ENCODE measurements around the gene SEC24D.
"Not testable (repeated sequence)": the region's sequence is repeated elsewhere in the genome, so short reads cannot be mapped to it uniquely, and the experiment has no call there.

Gene SEC24D

DNA sequence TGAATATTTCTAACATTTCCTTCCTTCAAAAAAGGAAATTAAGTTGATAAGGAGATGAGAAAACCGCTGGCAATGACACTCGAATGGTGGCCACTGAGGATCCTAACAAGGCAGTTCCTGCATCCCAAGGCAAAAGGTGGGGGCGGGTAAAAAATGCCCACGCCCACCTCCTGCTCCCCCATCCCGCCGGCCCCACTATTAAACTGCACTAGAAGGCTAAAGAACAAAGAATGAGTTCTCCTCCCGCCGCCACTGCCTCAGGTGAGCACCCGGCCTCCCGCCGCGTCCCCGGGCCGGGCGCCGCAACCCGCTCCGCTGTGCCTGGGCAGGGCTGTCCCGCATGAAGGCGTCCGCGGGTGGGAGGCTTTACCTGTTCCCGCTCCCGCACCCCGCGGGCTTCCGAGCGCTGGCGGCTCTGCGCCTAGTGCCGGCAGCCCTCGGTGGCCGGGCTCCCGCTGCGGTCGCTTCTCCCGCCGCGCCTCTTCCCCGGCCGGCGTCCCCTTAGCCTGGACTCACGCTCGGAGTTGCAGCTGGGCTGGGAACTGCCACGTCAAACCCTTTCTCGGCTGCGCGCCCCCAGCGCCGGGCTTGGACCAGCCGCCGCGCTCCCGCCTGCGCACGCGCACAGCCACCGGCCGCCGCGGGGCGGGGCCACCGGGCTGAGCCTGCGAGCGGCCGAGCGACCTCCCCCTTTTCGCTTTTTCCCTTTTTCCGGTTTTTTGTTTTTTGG is at the start of gene SEC24D:
SEC24D (minus strand) TSS at position 556 of the 730 bp plus-strand sequence. CDS start 2,430 bp downstream, outside the sequence.
- DNase-seq = peak; percentile 77

GRCh38 chr4:118884716-118885115 is 48.8 kb upstream of the SEC24D start:
- DNase-seq = no peak

- DNase-seq = no peak
Observed at GRCh38 chr4:118883861-118884260, 47.9 kb upstream of the SEC24D start.

- DNase-seq = no peak
Observed at GRCh38 chr4:118881512-118882146, 45.7 kb upstream of the SEC24D start.

DNA sequence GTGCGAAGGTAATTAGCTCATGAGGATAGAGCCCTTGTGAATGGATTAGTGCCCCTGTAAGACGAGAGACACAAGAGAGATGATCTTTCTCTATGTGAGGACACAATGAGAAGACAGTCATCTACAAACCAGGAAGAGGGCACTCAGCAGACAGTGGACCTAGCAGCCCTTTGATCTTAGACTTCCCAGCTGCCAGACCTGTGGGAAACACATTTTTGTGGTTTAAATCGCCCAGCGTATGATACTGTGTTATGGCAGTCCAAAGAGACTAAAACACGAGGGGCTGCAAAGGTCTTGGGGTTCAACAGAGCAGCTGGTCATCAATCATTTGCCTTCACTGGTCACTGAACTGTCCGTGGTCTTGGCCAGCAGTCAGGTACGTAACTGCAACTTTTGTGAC is 43.5 kb upstream of the SEC24D start:
- DNase-seq = no peak

- DNase-seq = not testable (repeated sequence)
Observed at GRCh38 chr4:118878507-118878906, 42.6 kb upstream of the SEC24D start.

DNA sequence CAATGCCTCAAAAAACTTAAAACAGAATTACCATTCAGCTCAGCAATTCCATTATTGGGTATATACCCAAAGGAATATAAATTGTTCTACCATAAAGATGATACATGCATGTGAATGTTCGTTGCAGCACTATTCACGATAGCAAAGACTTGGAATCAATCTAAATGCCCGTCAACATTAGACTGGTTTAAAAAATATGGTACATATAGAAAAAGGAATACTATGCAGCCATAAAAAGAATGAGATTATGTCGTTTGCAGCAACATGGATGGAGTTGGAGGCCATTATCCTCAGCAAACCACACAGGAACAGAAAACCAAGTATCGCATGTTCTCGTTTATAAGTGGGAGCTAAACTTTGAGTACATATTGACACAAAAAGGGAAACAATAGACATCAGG is 41.9 kb upstream of the SEC24D start:
- no peak for DNase-seq

DNA sequence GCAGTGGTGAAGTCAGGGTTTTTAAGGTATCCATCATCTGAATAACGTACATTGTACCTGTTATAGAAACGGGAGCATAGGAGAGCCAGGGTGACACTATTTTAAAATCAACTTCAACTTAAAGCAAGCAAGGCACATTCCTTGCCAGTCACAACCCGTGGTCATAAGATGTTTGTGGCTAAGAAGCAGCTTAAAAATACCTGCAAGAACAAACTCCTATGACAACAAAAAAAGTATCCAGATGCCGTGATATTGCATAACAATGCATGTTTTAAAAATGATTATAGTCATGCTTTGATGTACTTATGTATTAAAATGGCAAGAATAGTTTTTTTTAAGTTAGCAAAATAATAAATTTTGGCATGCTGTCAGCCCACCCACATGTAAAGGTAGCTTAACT is 36.3 kb upstream of the SEC24D start:
- no peak for DNase-seq

DNA sequence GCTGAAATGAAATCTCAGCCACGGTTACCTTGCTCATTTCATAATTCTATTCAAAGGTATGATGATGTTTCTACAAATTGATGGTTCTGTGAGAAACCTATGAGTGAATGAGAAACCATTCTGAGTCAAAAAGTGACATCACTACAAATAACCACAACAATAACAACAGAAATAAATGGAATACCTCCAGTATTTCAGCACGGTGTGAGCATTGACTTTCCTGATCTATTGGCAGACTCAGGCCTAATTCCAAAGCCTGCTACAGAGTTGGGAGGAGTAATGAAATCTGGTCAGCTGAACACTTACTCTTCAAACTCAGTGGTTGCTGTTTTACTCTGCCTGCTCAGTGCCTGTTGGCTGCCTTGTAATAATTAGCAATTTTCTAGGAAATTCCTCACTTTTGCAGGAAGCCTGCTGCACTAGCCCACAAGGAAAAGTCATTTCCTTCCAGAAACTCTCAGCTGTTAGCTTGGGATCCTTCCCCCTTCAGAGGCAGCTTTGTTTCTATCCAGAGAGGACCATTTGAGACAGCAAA is 33.9 kb upstream of the SEC24D start:
- DNase-seq = no peak

DNA sequence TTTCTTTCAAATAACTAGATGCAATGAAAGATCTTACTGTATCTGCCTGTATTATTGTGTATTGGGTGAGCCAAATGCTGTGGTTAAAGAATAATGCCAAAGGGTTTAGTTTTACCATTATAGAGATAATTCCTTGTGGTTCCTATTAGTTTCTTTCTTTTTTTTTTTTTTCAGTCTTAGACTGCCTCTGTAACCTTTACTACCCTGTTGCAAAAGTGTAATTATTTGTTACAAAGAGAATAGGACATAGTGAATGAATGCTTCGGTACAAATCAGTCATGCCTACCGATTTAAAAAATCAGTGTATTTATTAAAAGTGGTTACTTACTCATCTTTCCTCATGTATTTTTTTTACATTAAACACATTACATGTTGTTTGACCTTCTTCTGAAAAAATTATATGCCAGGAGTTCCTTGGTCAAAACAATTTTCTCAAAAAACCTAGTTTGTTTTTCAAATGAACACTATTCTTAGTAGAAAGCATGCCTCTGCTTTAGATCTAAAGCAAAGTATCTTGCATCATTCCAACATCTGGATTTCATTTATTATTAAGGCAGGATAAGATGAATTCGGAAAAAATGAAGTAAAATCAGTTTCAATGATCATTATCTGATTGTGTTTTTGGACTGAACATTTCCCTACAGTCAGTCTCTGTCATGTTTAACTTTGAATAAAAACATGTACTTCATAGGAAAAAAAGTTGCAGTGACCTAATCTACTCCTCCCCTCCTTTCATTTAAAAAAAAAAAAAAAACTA is 31.6 kb upstream of the SEC24D start:
- DNase-seq = no peak

- DNase-seq = no peak
Observed at GRCh38 chr4:118866442-118866841, 30.5 kb upstream of the SEC24D start.

DNA sequence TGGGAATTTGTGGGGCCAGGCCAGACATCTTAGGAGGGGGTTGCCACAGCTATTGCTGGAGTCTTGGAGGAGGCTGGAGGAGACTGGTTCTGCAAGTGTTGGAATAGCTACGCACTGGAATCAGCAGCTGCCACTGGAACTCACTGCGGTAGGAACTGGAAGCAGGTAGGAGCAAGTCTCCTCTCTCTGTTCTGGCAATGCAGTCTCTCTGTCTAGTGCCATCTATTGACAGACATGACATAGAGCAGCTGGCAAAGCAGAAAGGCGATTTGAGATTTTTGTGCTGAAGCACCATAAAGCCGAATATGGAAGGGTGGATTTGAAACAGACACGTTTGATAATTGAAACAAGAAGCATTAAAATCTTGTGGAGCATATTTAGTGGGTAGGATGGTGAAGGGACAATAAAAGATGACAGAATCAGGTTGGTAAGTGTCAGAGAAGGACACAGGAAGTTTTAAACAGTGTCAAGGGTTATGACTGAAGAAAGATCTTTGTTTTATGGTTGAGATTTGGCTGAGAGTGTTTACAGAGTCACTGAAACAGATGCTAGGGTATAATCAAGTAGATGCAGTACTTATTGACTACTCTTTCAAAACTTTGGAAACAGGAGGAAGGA is 29.3 kb upstream of the SEC24D start:
- DNase-seq = peak; percentile 47

GRCh38 chr4:118858779-118859178 is 22.9 kb upstream of the SEC24D start:
- no peak for DNase-seq

- no peak for DNase-seq
Observed at GRCh38 chr4:118857760-118858159, 21.8 kb upstream of the SEC24D start.

DNA sequence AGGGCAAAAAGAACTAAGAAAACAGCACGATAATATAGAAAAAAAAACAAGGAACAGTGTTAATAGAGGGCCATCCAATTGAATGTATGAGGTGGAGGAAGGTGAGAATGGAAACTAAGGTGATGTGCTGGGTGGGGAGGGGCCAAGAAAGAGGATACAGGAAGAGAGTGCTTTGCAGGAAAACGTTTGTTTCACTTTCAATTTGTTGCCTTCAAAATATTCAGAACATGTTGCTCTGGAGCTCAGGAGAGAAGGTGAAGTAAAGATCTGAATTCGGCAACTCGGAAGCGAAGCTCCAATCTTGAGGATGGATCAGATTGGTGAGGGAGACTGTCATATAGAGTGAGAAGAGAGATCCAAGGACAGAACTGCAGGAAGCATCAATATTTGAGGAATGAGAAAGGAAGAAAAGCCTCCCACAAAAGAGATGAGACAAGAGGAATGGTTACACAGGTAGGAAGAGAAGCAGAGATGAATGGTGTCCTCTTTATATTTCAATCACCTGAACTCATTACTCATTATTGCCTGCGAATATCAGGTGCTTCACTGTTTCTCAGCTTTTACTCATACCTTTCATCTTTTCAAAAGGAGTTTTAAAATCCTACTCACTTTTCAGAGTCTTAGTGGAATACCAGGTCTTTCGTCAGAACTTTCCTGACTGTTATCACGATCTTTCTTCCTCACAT is 14.7 kb upstream of the SEC24D start:
- no peak for DNase-seq

DNA sequence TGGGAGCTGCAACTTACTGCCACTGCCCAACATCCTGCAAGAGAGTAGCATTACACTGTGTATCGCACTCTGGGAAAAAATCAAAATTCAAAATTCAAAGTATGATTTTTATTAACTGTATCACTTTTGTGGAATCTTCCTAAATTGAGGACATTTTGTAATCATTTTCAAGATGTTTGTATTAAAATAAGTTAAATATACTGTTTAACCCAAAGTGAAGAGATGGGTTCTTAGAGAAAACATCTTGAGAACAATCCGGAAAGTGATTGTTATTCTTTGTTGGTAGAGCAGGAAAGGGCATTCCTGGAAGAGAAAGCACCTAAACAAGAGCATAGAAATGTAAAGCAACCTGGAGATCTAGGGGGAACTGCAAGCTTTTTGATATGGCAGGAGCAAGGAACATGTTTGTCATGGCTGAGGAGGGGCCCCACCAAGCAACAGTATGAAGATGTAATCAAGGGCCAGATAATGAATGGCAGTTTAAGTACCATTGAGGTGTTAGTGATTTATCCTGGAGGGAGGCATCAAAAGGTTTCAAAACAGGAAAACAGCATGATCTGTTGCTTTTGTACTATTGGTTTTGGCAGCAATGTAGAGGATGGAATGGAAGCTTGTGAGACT is 14.1 kb upstream of the SEC24D start:
- DNase-seq = no peak

DNA sequence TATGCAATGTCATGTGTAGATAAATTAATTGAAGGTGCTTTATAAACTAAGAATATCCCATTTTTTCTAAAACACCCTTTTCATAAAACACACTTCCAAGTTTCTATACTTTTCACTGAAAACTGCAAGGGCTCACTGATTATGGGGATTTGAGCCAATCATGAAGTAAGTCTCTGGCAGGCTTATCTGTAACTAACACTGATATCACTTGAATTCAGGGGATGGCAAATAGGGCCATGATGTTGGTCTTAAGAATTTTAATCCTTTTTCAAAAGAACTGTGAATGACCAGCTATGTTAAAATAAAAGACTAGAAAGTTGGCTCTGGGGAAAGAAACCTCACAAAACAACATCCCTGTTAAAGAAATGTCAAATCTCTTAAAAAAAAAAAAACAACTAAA is 13.0 kb upstream of the SEC24D start:
- no peak for DNase-seq

DNA sequence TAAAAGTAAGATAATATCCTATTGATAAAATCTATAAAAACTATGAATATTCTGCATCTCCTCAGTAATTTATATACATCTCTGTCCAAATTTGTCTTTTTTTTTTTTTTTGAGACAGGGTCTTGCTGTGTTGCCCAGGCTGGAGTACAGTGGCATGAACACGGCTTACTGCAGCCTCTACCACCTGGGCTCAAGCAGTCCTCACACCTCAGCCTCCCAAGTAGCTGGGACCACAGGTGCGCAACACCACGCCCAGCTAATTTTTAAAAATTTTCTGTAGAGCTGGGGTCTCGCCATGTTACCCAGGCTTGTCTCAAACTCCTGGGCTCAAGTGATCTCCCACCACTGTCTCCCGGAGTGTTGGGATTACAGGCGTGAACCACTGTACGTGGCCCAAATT is 12.3 kb upstream of the SEC24D start:
- DNase-seq = no peak

GRCh38 chr4:118846979-118847378 is 11.1 kb upstream of the SEC24D start:
- DNase-seq = no peak

- no peak for DNase-seq
Observed at GRCh38 chr4:118845552-118846050, 9.7 kb upstream of the SEC24D start.

- no peak for DNase-seq
Observed at GRCh38 chr4:118843237-118843636, 7.3 kb upstream of the SEC24D start.

- DNase-seq = no peak
Observed at GRCh38 chr4:118842055-118842454, 6.1 kb upstream of the SEC24D start.
